Activated CD4-positive, alpha-beta memory T cell treated with anti-CD3 and anti-CD28 coated beads, Interleukin-2, amount 10 ng/mL, durations not matched to agents 7 days and 5 days (primary cell): ENCODE data around the gene CENPM. TPM values are rescaled to one million over a fixed set of nuclear protein-coding genes. Genes with fewer than 3 reads are reported as not detected.

ENCODE experiments used
- CTCF ChIA-PET: fragments of 350-600 bp; sonication (Branson Sonifier 250); formaldehyde crosslinking; loops from one replicate; lab custom pipeline; 2021; ENCODE audit warnings: antibody characterized with exemption, inconsistent platforms; lab: Charles Lee
- POLR2A ChIA-PET: fragments of 350-600 bp; sonication (Branson Sonifier 250); formaldehyde crosslinking; loops from one replicate; lab custom pipeline; 2021; ENCODE audit warnings: antibody characterized with exemption; lab: Charles Lee
- DNase-seq: peaks from one replicate; pipeline ENCODE4 v3.0.0-alpha.2; 2020
- H3K27ac Mint-ChIP-seq: one replicate; pipeline ENCODE4 v1.8.0; 2021; ENCODE audit warnings: mild to moderate bottlenecking, mixed read lengths
- H3K27me3 Mint-ChIP-seq: one replicate; pipeline ENCODE4 v1.8.0; 2021; ENCODE audit warnings: mixed read lengths
- H3K36me3 Mint-ChIP-seq: one replicate; pipeline ENCODE4 v1.8.0; 2021; ENCODE audit warnings: low read depth, mixed read lengths
- H3K4me1 Mint-ChIP-seq: one replicate; pipeline ENCODE4 v1.8.0; 2021; ENCODE audit warnings: mixed read lengths
- H3K4me3 Mint-ChIP-seq: one replicate; pipeline ENCODE4 v1.8.0; 2021; ENCODE audit warnings: mild to moderate bottlenecking, mixed read lengths
- H3K9me3 Mint-ChIP-seq: one replicate; pipeline ENCODE4 v1.8.0; 2021; ENCODE audit warnings: mixed read lengths
- total RNA-seq, 2 experiments: library from RNA; stranded (reverse); gene quantifications; one replicate each; pipeline ENCODE4 v1.2.3, GENCODE V29; 2021

CENPM gene
- total RNA-seq, 2 experiments from 2014 or later: 71.8 to 81.2 TPM

GRCh38 chr22:41915035-41915785, 31.7 kb downstream of the CENPM start, which contains the start of gene SHISA8:
Gene SHISA8, minus strand, starts transcription at chr22:41915074. Its CDS starts 407 bp downstream, at chr22:41914667.
- Mint-ChIP-seq H3K9me3 (no peaks in the 10 kb centered on the region), H3K4me3 (peak within 1 kb of the TSS; percentile 13), H3K27me3 (peaks cover 55% of the 10 kb centered on the region), H3K36me3 (no peaks in the 10 kb centered on the region), H3K4me1 (peaks cover 26% of the 10 kb centered on the region), H3K27ac (no peak within 1 kb of the TSS)
- CTCF ChIA-PET: no interaction called here
- DNase-seq: peak; percentile 60
- POLR2A ChIA-PET: interaction anchor here (0.9 to 1.7 kb wide), 5 partner anchors 10 to 165 kb away, joined by 4 to 8 read pairs (median 4); partner anchors contain the start of gene SMDT1

DNA sequence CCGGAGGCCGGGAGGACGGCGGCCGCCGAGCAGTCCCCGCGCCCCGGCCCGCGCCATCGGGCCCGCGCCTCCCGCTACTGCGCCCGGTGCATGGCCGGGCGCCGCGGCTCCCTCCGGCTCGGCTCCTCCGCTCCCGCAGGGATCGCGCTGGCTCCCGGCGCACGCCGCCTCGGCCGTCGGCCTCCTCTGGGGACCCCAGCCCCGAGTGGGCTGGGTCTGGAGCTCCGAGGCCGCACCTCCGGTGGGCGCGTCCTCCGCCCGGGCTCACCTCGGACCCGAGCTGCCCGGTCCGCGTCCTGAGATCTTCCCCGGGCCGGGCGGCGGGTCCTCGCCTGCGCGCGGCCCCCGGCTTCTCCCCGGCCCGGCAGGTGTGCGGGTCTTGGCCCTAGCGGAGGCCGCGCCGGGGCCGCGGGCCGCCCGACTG, 32.3 kb downstream of the CENPM start:
- no peaks in the 10 kb centered on the region for H3K9me3 Mint-ChIP-seq
- H3K27me3 Mint-ChIP-seq: peaks cover 55% of the 10 kb centered on the region
- POLR2A ChIA-PET: interaction anchor here (1.5 to 2.2 kb wide), 3 partner anchors 12 to 80 kb away, joined by 4 to 13 read pairs (median 7); partner anchors contain the start of gene TNFRSF13C

DNA sequence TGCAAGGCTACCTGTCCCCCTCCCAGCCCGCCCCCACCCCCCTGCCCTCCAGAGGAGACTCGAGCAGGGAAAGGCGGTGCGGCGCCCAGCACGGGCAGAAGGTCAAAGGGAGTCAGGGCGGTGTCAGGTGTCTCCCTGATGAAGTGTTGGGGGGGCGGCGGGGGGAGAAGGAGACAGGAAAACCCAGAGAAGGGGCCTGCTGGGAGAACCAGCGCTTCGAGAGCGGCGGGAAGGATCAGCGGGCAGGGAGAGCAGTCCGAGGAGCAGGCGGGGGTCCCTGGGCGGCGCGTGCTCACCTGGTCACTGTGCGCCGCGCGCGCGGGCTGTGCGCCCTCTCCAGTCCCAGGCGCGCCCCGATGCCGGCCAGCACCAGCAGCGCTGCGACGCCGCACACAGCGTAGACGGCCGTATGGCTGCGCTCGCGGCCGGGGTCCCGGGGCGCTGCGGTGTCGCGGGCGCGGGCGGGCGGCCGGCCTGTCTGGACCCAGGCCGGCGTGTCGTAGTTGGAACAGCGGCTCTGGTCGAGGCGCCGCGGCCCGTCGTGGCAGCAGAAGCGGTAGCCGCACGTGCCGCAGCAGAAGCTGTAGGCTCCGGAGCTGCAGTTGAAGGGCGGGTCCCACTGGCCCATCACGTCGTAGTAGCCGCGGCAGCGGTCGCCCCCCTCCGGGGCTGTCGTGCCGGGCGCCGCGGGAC, 33.0 kb downstream of the CENPM start:
- POLR2A ChIA-PET: interaction anchor here (1.5 to 2.2 kb wide), 3 partner anchors 12 to 79 kb away, joined by 4 to 13 read pairs (median 7); partner anchors contain the start of gene TNFRSF13C
- H3K4me3 Mint-ChIP-seq: no peak overlapping the region
- H3K27me3 Mint-ChIP-seq: peaks cover 59% of the 10 kb centered on the region
- no peaks in the 10 kb centered on the region for H3K36me3 Mint-ChIP-seq
- no peak overlapping the region for H3K27ac Mint-ChIP-seq
- CTCF ChIA-PET: interaction anchor here (0.9 kb wide), 1 partner anchor 19 kb away, joined by 3 read pairs; no protein-coding TSS in a partner anchor
- H3K4me1 Mint-ChIP-seq: peaks cover 29% of the 10 kb centered on the region
- DNase-seq: no peak
- H3K9me3 Mint-ChIP-seq: no peaks in the 10 kb centered on the region

More for the DNA sequence above, 32.3 kb downstream of the CENPM start:
- Mint-ChIP-seq H3K27ac (no peak overlapping the region), H3K36me3 (no peaks in the 10 kb centered on the region), H3K4me1 (peaks cover 26% of the 10 kb centered on the region), H3K4me3 (no peak overlapping the region)
- CTCF ChIA-PET: interaction anchor here (0.9 kb wide), 1 partner anchor 20 kb away, joined by 3 read pairs; no protein-coding TSS in a partner anchor
- DNase-seq: no peak

- Mint-ChIP-seq H3K9me3 (no peaks in the 10 kb centered on the region), H3K27ac (no peak overlapping the region), H3K36me3 (peaks cover 3% of the 10 kb centered on the region), H3K27me3 (peaks cover 60% of the 10 kb centered on the region), H3K4me1 (peaks cover 34% of the 10 kb centered on the region), H3K4me3 (no peak overlapping the region)
- CTCF ChIA-PET: interaction anchor here (2.1 kb wide), 1 partner anchor 12 kb away, joined by 12 read pairs; no protein-coding TSS in a partner anchor
- POLR2A ChIA-PET: interaction anchor here (1.4 to 2.2 kb wide), 3 partner anchors 13 to 82 kb away, joined by 3 to 13 read pairs (median 7); partner anchors contain the start of gene TNFRSF13C
- no peak for DNase-seq
Measured at GRCh38 chr22:41913040-41913719, 33.8 kb downstream of the CENPM start.

DNA sequence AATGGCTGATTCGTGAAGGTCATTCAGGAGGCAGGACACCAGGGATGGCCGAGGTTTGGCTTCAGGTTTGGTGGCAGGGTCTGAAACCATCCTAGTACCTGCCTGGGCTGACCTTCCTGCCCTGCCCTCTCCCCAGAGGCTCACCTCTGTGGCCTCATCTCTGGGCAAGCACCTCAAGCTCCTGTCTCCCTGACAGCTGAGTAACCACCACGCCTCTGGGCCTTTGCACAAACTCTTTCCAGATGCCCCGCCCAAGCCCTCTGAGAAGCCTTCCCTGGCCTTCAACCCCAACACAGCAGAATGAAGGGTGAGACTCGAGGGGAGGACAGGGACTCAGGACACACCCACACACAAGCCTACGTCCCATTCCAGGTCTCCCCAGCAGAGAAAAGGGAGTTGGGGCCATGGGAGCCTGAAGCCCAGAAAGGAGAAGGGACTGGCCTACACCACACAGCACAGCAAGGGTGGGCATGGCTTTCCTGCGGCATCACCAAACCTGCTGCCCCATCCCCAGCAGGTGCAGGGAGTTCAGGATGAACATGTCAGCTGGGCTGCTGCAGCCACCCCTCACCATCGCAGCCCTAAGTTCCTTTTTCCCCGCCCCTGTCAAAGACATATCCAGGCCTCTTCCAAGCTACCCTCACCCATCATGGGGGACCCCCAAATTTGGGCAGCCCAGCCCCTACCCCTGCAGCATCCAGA, 34.5 kb downstream of the CENPM start:
- H3K36me3 Mint-ChIP-seq: peaks cover 4% of the 10 kb centered on the region
- H3K27me3 Mint-ChIP-seq: peaks cover 57% of the 10 kb centered on the region
- H3K27ac Mint-ChIP-seq: no peak overlapping the region
- H3K4me3 Mint-ChIP-seq: no peak overlapping the region
- ChIA-PET CTCF (interaction anchor here (2.1 kb wide), 1 partner anchor 13 kb away, joined by 12 read pairs; no protein-coding TSS in a partner anchor), POLR2A (interaction anchor here (1.1 to 2.2 kb wide), 5 partner anchors 14 to 112 kb away, joined by 3 to 13 read pairs (median 4); partner anchors contain the start of genes CCDC134 and TNFRSF13C)
- H3K4me1 Mint-ChIP-seq: peaks cover 37% of the 10 kb centered on the region
- no peak for DNase-seq
- H3K9me3 Mint-ChIP-seq: no peaks in the 10 kb centered on the region

DNA sequence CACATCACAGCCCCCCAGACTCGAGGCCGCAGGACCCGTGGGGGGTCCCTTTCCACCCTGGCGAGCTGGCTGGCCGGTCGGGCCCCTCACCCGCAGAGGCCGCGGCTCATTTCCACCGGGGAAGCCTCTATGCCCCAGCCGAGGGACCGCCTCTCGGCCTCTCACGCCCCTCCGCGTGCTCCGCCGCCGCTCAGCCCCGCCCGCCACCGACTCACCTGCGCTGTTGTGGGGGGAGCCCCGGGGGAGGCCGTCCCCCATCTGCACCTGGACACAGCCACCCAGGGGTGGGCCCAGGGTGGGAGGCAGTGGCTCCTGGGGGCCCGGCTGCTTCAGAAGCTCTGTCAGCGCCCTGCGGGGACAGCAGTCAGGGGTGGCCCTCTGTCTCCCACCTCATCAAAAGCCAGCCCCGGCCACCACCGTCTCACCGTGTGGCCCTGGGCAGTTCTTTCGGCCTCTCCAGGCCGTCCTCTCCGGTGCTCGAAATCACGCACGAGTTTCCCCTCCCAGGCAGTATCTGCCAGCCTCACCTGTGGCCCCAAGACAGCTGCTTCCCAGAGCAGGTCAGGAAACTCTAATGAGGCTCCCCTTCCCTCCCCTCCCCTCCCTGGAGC, 35.8 kb downstream of the CENPM start:
- ChIA-PET POLR2A (interaction anchor here (0.7 to 1.1 kb wide), 5 partner anchors 9 to 110 kb away, joined by 3 to 4 read pairs (median 3); partner anchors contain the start of genes CCDC134 and CENPM), CTCF (interaction anchor here (2.1 kb wide), 1 partner anchor 14 kb away, joined by 12 read pairs; no protein-coding TSS in a partner anchor)
- Mint-ChIP-seq H3K36me3 (peaks cover 6% of the 10 kb centered on the region), H3K4me3 (no peak overlapping the region), H3K9me3 (no peaks in the 10 kb centered on the region), H3K4me1 (peaks cover 41% of the 10 kb centered on the region), H3K27ac (no peak overlapping the region), H3K27me3 (peaks cover 45% of the 10 kb centered on the region)
- DNase-seq: no peak

DNA sequence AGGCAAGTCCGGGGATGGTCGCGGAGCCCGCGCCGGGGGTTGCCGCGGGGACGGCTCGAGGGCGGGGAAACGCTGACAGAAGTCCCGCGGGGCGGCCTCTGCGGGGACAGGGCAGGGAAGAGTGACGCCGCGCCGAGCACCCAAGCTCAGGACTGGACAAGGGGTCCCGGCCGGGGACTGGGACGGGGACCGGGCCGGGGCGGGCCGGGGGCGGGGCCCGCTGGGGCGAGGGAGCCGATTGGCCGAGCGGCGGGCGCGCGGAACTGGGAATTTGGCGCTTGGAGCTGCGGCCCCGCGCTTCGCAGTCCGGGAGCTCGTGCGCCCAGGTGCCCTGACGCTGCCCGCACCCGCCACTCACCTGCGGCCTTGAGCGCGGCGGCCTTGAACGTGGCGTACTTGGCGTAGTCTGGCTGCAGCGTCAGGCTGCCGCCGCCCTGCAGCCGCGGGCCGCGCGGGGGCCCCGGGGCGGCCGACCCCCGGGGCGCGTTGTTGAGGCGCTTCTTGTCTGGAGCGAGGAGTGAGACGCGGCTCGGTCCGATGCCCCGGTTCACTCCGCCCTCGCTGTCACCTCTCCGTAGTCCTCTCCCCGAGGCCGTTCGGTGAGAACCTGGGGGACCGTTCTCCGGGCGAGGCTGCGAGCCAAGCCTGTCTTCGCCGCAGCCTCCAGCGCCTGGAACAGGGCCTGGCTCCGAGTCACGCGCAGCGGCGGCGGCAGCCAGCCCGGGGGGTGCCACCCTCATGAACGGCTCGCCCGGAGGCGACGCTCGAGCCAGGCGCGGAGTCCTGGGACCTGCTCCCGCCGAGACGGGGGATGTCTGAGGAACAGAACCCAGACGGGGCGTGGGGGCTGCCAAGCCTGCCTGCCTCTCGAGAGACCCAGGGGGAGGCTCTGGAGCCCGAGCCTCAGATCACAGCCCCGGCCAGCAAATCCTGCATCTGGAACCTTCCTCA, 36.6 kb downstream of the CENPM start:
- H3K9me3 Mint-ChIP-seq: no peaks in the 10 kb centered on the region
- H3K4me3 Mint-ChIP-seq: no peak overlapping the region
- H3K36me3 Mint-ChIP-seq: peaks cover 13% of the 10 kb centered on the region
- peak; percentile 35 for DNase-seq
- no peak overlapping the region for H3K27ac Mint-ChIP-seq
- ChIA-PET CTCF (no interaction called here), POLR2A (interaction anchor here (0.6 to 3.4 kb wide), 3 partner anchors 9 to 222 kb away, joined by 3 to 17 read pairs (median 3); partner anchors contain the start of gene SNU13)
- H3K27me3 Mint-ChIP-seq: peaks cover 38% of the 10 kb centered on the region
- peaks cover 37% of the 10 kb centered on the region for H3K4me1 Mint-ChIP-seq

- H3K9me3 Mint-ChIP-seq: no peaks in the 10 kb centered on the region
- peaks cover 13% of the 10 kb centered on the region for H3K36me3 Mint-ChIP-seq
- ChIA-PET POLR2A (interaction anchor here (0.9 to 3.4 kb wide), 3 partner anchors 16 to 212 kb away, joined by 3 to 17 read pairs (median 3); no protein-coding TSS in a partner anchor), CTCF (no interaction called here)
- H3K4me3 Mint-ChIP-seq: no peak overlapping the region
- DNase-seq: no peak
- H3K27me3 Mint-ChIP-seq: peaks cover 34% of the 10 kb centered on the region
- H3K27ac Mint-ChIP-seq: no peak overlapping the region
- H3K4me1 Mint-ChIP-seq: peaks cover 37% of the 10 kb centered on the region
Measured at GRCh38 chr22:41909310-41910049, 37.5 kb downstream of the CENPM start.

DNA sequence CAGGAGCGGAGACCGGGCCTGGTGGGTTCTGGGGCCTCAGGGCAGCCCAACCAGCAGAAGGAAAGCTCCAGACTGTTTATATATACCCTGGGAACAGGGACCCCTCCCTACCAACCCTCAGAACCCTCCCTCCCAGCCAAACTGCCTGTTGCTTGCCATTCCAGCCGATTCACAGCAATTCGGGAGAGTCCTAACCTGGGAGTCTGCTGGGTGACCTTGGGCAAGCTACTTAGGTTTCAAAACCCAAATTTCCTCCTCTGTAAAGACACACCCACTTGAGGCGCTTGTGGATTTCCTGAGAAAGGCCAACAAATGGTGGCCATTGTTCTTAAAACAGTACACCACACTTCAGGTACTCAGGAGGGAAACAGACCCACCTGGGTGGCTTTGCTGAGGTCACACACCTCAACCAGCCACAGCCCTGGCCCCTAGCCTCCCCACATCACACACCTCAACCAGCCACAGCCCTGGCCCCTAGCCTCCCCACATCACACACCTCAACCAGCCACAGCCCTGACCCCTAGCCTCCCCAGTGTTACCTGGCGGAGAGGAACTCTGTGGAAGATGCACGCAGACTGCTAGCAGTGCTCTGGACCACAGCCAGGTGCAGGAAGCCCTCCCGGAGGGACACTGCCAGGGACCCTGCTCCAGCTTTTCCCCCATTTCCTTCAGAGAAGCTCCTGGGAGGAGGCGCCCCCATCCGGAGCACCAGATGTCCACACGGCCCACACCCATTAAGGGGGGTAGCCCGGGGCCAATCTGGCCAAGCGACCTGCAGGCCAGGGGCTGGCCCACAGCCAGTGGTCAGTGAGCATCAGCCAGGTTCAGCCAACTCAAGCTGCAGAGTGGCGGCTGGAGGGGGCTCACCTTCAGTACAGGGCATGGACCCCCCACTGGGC, 38.3 kb downstream of the CENPM start:
- POLR2A ChIA-PET: interaction anchor here (0.8 to 3.4 kb wide), 20 partner anchors 8 to 212 kb away, joined by 3 to 17 read pairs (median 4); partner anchors contain the start of genes CCDC134, CENPM and SREBF2
- Mint-ChIP-seq H3K27ac (peak overlapping the region; percentile 68), H3K9me3 (no peaks in the 10 kb centered on the region), H3K27me3 (peaks cover 32% of the 10 kb centered on the region), H3K4me1 (peaks cover 37% of the 10 kb centered on the region), H3K4me3 (peak overlapping the region; percentile 34), H3K36me3 (peaks cover 19% of the 10 kb centered on the region)
- peak; percentile 55 for DNase-seq
- CTCF ChIA-PET: interaction anchor here (0.6 to 1.6 kb wide), 8 partner anchors 15 to 86 kb away, joined by 3 to 9 read pairs (median 5); partner anchors contain the start of genes CENPM and SREBF2
